ENCODE results near the gene TRIM66.

GRCh38 chr11:8566613-8567210, 115.8 kb downstream of the TRIM66 start:
- TF ChIP-seq CTCF (IDR thresholded peaks at IDR 0.05) (peak; percentile 28 to 86 (median 74)), POLR2A (IDR thresholded peaks at IDR 0.05) (no peak)

Data from body of pancreas (tissue), 4 donors.